ENCODE data around the gene CCNK.

GRCh38 chr14:99480917-99481744 is at the start of gene CCNK:
- TF ChIP-seq CTCF (IDR thresholded peaks at IDR 0.05; ENCODE audit: borderline replicate concordance, extremely low read depth, low read length, poor library complexity, severe bottlenecking) (no peak), EZH2 (IDR thresholded peaks at IDR 0.05; ENCODE audit: borderline replicate concordance, low read depth, low read length, severe bottlenecking) (no peak)
